ENCODE measurements around the gene CBFA2T3. TPM values are rescaled to one million over a fixed set of nuclear protein-coding genes. Genes with fewer than 3 reads are reported as not detected.
"Not testable (repeated sequence)": the region's sequence is repeated elsewhere in the genome, so short reads cannot be mapped to it uniquely, and the experiment has no call there.

CBFA2T3 gene
- total RNA-seq, 2 donors from 2014 or later = 10.5 to 15.7 TPM

DNA sequence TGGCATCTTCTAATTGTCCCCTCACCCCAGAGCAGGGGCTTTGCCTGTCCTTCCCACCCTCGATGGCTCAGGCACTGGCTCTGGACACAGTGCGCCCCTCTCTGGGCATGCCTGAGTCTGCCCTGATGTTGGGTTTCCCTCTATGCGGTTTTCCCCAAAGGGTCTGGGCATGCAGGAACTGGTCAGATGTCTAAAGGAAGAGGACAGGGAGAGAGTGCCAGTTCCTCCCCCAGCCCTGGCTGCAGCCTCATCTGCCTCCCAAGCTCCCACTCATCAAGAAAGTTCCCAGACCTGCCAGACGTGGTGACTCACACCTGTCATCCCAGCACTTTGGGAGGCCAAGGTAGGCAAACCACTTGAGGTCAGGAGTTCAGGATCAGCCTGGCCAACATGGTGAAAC is 69.2 kb downstream of the CBFA2T3 start:
- no peak for ATAC-seq

DNA sequence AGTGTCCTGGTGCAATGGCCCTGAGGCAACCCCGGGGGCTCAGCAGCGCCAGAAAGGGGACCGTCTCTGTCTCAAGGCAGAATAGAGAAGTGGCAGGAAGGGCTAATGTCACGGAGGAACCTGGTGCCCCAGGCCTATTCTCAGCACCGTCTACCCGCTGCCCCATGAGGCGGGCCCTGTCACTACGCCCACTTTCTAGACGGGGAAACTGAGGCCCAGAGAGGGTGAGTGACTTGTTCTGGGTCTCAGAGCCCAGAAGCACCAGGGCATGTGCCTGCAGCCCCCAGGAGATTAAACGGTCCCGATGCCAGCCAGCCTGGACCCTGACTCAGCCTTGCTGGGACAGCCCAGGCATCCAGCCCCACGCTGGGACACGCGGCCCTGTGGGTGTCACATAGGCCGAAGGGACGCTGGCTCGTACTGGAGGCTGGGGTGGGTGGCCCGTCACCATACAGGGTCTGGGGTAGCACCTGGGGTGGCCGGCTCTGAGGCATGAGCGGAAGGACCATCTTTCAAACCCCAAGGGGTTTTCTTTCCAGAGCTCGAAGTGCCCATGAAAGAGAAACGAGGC is 70.4 kb downstream of the CBFA2T3 start:
- DNase-seq (no peak), ATAC-seq (no peak)
- intact Hi-C loops (cut with DNase I, micrococcal nuclease) = no loop called here

More for the DNA sequence above, 69.2 kb downstream of the CBFA2T3 start:
- intact Hi-C loops (cut with DNase I, micrococcal nuclease) = no loop called here
- DNase-seq = no peak

DNA sequence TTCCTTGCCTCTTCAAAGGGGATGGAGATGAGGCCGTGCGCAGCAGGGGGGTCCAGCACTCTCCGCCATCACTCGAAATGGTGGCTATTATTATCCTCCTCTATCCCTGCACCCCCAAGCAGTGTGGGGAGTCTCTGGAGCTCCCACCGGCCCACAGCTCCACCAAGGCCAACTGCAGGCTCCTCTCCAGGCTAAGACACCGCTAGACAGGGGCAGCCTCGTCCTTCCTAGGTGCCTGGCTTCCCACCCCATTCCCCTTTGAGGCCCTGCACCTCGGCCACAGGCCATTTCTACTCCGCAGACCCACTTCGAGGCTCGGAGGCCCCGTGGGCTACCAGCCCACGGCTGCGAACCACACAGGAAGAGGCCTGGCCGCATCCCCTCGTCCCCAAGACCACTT is 71.0 kb downstream of the CBFA2T3 start:
- intact Hi-C loops (cut with DNase I, micrococcal nuclease) = no loop called here
- ATAC-seq (no peak), DNase-seq (no peak)

DNA sequence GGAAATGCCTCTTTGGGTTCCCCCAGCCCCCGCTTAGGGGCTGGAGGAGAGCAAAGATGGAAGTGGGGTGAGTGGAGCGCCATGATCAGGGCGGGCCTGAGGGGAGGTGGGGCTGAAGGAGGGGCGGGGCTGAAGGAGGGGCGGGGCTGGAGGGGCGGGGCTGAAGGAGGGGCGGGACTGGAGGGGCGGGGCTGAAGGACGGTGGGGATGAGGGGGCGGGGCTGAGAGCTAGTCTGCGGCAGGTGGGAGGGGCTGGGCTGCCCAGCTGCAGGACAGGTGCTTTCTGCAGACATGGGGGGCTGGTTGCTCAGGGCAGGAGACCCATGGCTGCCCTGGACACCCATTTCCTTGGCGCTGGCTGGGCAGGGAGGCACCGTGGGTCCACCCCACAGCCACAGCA is 71.4 kb downstream of the CBFA2T3 start:
- ATAC-seq (peak; percentile 62), DNase-seq (peak in 1 of 2 donors; percentile 29)
- intact Hi-C loops (cut with DNase I, micrococcal nuclease) = no loop called here

DNA sequence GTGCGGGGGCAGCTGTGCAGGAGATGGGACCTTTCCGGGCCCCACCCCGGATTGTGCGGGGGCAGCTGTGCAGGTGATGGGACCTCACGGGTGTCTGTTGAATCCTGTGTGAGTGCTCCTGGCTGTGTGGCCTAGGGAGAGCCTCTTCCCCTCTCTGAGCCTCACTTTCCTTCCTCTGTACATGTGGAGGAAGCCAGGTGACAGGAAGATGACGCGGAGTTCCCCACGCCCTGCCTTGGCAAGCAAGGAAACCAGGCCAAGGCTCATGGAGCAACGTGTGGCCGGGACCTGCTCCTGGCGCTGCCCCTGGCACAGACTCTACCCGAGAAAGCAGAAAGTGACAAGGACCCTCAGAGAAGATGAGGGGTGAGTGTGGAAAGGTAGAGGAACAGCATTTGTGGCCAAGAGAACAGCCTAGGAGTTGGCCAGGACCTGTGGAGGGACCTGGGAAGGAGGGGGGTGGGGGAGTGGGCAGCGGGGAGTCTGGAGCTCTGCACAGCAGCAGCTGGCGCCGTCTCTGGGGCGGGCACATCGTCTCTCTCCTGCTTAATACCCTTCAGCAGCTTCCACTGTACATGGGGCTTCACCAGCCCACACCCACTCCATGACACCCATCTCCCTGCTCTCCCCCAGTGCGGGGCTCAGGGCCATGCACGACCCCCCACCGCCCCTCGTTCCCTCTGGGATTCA is 72.2 kb downstream of the CBFA2T3 start:
- DNase-seq (no peak), ATAC-seq (peak; percentile 44)
- intact Hi-C loops (cut with DNase I, micrococcal nuclease) = no loop called here

DNA sequence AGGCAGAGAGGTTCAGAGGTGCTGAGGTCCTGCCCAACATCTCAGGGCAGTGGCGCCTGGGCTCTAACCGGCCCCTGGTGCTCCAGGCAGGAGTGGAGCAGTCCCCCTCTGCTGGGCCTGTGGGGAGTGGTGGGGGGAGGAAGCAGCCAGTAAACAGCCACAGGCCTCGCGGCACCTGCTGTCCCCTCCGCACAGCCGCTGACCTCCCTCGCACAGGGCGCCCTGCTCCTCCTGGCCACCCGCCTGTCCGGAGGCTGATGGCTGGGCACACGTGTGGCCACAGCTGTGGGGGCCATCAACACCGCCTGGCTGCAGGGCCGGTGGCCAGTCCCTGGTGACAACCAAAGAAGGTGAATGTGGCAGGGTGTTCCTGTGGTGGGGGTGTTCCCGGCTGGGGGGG is 73.7 kb downstream of the CBFA2T3 start:
- no peak for DNase-seq
- intact Hi-C loops (cut with DNase I, micrococcal nuclease) = no loop called here
- ATAC-seq = no peak

DNA sequence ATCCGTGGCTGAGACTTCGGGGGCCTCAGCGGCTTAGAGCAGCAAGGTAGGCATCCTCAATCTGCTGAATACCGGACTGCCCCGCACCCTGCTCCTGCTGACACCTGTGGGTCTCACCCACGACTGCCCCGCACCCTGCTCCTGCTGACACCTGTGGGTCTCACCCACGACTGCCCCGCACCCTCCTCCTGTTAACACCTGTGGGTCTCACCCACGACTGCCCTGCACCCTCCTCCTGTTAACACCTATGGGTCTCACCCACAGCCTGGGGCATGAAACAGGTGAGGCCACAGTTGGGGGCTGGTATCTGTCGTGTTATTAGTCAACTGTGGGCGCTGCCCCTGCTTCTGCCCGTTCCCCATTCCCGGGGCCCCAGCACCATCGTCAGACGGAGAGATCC is 74.3 kb downstream of the CBFA2T3 start:
- no peak for DNase-seq
- intact Hi-C loops (cut with DNase I, micrococcal nuclease) = no loop called here
- ATAC-seq = no peak

DNA sequence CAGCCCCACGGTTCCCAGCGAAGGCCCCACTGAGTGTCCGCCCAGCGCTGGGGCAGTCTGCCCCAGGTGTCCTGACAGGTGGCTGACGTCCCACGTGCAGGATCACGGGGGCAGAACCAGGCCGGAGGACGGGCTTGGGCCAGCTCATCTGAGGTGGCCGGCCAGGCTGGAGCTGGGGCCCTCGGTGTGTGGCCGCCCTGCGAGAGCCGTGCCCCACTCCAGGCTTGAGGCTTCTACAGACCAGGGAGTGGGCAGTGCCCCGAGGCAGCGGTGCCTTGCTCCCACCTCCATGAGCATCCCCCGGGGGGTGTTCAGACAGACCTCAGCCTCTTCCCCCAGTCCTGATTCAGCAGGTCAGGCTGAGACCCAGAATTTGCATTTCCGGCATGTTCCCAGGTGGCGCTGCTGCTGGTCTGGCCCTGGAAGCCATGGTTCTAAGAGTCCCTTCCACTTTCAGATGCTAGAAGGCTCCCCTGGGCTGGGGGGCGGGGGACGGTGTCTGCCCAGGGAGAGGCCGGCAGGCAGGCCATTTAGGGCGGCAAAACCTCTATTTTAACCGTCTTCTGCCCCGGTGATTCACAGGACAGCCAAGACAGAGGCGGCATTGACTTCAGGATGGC is 75.2 kb downstream of the CBFA2T3 start:
- DNase-seq = no peak
- intact Hi-C loops (cut with DNase I, micrococcal nuclease) = no loop called here
- no peak for ATAC-seq

DNA sequence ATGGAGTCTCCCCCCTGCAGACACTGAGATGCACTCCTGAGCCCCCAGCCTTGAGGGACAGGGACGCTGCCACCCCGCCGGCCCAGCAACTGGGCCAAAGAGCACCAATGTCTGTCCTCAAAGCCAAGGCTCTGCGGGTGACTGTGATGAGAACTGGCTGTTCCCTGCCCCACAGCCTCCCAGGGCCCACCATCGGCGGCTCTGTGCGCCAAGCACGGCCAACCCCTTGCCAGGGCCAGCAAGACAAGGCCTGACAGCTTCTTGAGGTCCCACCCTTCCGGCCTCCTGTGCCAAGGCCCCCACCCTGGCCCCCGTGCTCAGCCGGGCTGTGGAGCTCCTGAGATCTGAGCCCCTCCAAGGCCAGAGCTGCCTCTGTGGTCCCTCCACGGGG is 76.3 kb downstream of the CBFA2T3 start:
- DNase-seq (no peak), ATAC-seq (no peak)
- intact Hi-C loops (cut with DNase I, micrococcal nuclease) = no loop called here

DNA sequence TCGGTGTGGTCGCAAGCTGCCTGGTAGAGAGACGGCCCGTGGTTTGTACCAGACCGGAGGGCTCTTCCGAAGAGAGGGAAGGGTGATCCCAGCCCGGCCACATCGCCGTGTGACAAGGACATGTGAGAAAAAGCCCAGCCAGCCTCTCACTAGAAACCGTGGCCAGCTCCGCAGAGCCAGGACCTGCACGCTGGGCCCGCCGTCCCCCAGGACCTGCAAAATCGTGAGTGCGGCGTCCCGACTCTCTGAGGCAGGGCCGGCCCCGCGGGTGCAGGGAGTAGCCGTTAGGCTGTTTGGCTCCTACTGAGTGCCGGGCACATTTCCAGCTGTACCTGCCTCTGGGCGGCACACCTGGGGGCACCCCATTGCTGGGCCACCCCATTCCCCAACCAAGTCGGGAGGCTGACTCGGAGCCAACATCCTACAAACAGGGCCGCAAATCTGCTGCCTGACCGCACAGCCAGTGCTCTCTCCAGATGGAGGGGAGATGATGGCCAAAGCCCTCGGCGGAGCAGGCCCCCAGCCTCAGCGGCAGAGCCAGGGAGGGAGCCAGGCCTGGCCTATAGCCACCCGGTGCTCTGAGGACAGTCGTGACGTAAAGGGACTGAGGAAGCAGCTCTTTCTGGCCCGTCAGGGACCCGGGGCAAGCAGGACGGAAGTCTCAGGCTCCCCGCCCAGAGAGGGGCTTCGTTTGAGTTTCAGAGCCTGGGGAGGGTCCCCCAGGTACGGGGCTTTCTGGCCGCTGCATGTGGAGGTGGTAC is 76.9 kb downstream of the CBFA2T3 start:
- DNase-seq = no peak
- ATAC-seq = no peak
- intact Hi-C loops (cut with DNase I, micrococcal nuclease) = no loop called here

DNA sequence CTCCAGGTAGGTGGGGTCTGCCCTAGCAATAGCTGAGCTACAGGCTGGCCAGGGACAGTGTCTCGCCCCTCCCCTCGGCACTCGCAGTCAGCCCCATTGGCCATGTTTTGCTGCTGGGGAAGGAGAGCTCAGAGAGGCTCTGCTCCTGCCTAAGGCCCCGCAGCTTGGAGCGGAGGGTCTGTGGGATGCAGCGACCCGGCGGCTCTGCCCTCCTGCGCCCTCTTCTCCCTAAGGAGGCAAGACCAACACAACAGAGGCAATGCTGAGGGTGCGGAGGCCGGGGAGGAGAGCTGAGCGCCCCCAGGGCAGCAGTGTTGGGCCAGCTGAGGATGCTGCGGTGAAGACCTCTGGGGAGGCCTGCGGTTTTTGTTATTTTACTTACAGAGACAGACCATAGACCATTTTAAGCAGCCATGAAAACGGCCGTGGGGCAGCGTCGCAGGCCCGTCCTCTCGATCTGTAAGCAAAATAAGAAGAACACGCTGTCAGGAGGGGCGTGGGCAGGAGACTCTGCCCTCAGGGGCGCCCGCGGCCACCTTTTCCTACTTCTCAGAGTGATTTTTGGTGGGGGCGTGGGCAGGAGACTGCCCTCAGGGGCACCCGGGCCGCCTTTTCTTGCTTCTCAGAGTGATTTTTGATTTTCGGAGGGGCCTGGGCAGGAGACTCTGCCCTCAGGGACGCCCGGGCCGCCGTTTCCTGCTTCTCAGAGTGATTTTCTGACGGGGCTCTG is 79.1 kb downstream of the CBFA2T3 start:
- intact Hi-C loops (cut with DNase I, micrococcal nuclease) = no loop called here
- no peak for DNase-seq
- no peak for ATAC-seq

DNA sequence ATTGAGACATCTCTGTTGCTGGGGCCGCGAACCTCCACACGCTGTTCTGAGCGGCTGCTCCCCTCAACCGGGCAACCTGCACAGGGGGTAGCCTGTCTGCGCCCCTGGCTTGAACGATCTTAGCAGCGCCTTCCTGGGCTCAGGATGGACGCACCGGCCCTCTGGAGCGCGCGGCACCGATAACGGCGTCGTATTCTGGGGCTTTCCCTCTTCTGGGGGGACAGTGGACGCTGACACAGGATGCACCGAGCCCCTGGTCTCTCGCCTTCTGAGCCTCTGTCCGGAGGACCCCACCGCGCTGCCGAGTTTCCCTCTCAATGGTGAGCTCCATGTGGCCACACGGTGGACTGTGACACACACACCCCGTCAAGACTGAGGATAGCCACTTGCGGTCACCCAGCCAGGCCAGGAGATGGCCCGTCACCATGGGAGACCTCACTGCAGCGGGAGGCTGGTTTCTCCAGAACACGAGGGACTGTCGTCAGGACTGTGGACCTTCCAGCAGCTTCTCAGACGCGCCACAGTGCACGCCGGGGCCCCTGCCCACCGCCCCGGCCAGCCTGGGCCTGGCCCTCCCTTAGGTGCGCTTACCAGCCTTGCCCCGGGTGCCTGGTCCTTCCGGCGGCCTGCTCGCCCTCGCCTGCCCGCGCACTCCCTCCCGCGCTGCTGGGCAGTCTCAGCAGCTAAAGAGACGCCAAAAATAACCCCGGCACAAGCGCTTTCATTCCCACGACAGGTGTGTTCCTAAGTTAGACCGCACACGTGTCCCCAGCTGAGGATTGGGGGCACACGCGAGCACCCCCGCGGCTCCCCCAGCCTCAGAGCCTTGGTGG is 80.6 kb downstream of the CBFA2T3 start:
- ATAC-seq = no peak
- no peak for DNase-seq
- intact Hi-C loops (cut with DNase I, micrococcal nuclease) = no loop called here

DNA sequence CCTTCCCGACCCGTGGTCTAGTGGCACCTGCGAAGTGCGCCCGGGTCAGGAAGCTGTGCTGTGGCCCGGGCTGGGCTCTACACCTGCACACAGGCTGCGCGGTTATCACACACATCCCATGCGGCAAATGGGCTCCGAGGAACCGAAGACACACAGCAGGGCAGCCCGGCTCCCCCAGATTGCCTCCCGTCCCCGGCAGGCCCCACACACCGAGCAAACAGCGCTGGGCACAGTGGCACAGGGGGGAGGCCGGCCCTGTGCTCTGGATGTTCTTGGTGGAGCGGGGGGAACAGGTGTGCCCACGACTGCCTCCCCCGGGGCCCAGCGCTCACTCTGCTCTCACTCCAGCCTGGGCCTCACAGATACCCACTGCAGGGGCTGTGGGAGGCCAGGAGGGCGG is 81.7 kb downstream of the CBFA2T3 start:
- DNase-seq (no peak), ATAC-seq (no peak)
- intact Hi-C loops (cut with DNase I, micrococcal nuclease) = no loop called here

DNA sequence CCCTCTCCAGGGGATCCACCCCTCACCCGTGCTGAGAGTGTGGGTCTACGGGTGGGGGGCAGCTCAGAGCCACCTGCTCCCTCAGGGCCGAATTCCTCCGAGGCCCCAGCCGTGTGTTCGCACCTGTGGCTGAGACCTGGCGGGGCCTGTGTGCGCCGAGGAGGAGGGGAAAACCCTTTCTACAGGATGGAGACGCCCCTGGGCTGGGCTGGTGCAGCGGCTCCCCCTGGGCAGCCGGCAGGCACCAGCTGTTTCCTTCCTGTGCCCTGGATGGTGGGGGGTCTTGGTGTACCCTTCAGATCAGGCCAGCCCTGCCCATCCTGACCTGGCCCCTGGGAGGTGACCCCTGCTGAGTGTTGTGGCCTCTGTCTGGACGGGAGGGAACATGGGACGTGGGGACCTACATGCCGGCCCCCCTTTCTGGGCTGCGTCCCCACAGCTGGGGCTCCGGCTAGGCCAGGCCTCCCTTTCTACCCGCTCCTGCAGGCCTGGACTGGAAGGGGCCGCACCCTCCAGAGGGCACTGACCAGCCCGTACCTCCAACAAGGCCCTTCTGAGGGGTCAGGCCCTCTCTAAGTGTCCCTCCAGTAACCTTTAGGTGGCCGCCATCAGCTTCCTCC is 82.2 kb downstream of the CBFA2T3 start:
- no peak for DNase-seq
- no peak for ATAC-seq
- intact Hi-C loops (cut with DNase I, micrococcal nuclease) = no loop called here

DNA sequence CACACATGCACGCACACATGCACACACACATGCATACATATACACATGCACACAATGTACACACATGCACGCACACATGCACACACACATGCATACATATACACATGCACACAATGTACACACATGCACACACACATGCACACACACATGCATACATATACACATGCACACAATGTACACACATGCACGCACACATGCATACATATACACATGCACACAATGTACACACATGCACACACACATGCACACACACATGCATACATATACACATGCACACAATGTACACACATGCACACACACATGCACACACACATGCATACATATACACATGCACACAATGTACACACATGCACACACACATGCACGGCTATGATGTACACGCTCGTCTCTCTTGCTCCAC is 82.7 kb downstream of the CBFA2T3 start:
- intact Hi-C loops (cut with DNase I, micrococcal nuclease); ATAC-seq; DNase-seq: not testable (repeated sequence)

DNA sequence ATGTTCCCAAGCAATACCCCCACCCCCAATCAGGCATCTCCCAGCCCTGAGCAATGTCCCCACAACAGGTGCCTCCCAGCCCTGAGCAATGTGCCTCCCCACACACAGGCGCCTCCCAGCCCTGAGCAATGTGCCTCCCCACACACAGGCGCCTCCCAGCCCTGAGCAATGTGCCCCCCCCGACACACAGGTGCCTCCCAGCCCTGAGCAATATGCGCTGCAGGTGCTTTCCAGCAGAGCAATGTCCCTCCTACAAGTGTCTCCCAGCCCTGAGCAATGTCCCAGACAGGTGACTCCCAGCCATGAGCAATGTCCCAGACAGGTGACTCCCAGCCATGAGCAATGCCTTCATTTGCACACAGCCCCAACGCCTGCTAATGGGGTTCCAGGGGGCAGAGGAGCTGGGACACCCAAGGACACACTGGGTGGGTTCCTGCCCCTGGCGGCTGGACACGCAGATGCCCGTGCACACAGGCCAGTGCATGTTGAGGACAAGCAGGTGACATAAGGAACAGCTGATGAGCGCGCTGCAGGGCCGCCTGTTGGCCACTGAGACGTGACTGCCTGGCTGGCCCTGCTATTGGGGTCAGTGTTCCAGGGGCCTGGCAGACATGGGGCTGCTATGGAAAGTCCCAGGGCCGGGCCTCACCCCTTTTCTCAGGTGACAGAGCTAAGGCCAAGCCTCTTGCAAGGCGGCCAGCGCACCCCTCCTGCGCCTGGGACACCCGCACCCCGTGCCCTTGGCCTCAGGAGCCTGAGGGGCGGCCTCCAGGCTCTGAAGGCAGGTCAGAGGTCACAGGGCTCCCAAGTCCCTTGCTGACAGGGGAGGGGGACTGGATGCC is 83.7 kb downstream of the CBFA2T3 start:
- no peak for DNase-seq
- intact Hi-C loops (cut with DNase I, micrococcal nuclease) = no loop called here
- ATAC-seq = peak; percentile 60

DNA sequence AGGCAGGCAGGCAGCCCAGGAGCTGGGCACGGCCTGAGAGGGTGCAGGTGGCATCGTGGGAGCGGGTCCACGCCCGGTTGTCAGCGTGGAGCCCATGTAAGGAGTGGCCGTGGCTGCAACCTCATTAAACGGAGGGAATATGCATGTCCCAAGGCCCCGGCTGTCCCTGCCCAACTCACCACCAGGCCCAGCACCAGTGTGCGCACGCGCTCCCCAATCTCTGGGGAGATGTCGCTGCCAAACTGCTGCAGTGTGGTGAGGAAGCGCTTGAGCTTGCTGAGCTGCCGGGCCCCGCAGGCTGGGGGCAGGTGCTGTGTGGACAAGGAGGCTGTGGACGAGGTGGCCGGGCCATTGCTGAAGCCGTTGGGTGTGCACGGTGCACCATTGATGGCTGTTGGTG is 84.9 kb downstream of the CBFA2T3 start:
- DNase-seq (no peak), ATAC-seq (no peak)
- intact Hi-C loops (cut with DNase I, micrococcal nuclease) = no loop called here

All from left colon (tissue), 2 donors.